Measurements from ENCODE around the gene TNFSF15. TPM values are rescaled to one million over a fixed set of nuclear protein-coding genes. Genes with fewer than 3 reads are reported as not detected.
"Not testable (repeated sequence)": the region's sequence is repeated elsewhere in the genome, so short reads cannot be mapped to it uniquely, and the experiment has no call there.

The TNFSF15 gene
- total RNA-seq, 1 donor from 2014 or later: 5.2 TPM

- intact Hi-C loops (cut with DNase I): no loop called here
- no peaks in the 10 kb centered on the region for H3K27me3 ChIP-seq (ENCODE audit: low read depth)
- no peak overlapping the region for H3K4me3 ChIP-seq
- no peak overlapping the region for H3K27ac ChIP-seq
- no peaks in the 10 kb centered on the region for H3K9me3 ChIP-seq
- peaks cover 14% of the 10 kb centered on the region for H3K4me1 ChIP-seq
- ATAC-seq: peak; percentile 97 to 98
- peak; percentile 85 for TF ChIP-seq CTCF (IDR thresholded peaks at IDR 0.05)
- no peaks in the 10 kb centered on the region for H3K36me3 ChIP-seq
- DNase-seq: peak; percentile 70
Measured at GRCh38 chr9:114738581-114739316, 67.1 kb downstream of the TNFSF15 start.

GRCh38 chr9:114737847-114738246, 68.0 kb downstream of the TNFSF15 start:
- TF ChIP-seq CTCF (IDR thresholded peaks at IDR 0.05): no peak
- Histone ChIP-seq H3K36me3 (no peaks in the 10 kb centered on the region), H3K27ac (no peak overlapping the region), H3K4me1 (peaks cover 14% of the 10 kb centered on the region), H3K4me3 (no peak overlapping the region), H3K9me3 (no peaks in the 10 kb centered on the region), H3K27me3 (ENCODE audit: low read depth) (no peaks in the 10 kb centered on the region)
- no peak for ATAC-seq
- intact Hi-C loops (cut with DNase I): no loop called here
- DNase-seq: no peak

GRCh38 chr9:114737118-114737517, 68.7 kb downstream of the TNFSF15 start:
- Histone ChIP-seq H3K27ac (no peak overlapping the region), H3K9me3 (no peaks in the 10 kb centered on the region), H3K4me1 (peaks cover 14% of the 10 kb centered on the region), H3K27me3 (ENCODE audit: low read depth) (no peaks in the 10 kb centered on the region), H3K4me3 (no peak overlapping the region), H3K36me3 (no peaks in the 10 kb centered on the region)
- DNase-seq (no peak), ATAC-seq (no peak)
- no peak for TF ChIP-seq CTCF (IDR thresholded peaks at IDR 0.05)
- intact Hi-C loops (cut with DNase I): no loop called here

- no peak for DNase-seq
- intact Hi-C loops (cut with DNase I): no loop called here
- no peak for ATAC-seq
Measured at GRCh38 chr9:114735704-114736103, 70.1 kb downstream of the TNFSF15 start.

GRCh38 chr9:114735139-114735538, 70.7 kb downstream of the TNFSF15 start:
- ATAC-seq; H3K9me3 ChIP-seq; H3K27me3 ChIP-seq (ENCODE audit: low read depth); H3K36me3 ChIP-seq; DNase-seq; intact Hi-C loops (cut with DNase I); H3K4me3 ChIP-seq; H3K27ac ChIP-seq: not testable (repeated sequence)
- peaks cover 14% of the 10 kb centered on the region for H3K4me1 ChIP-seq

More at GRCh38 chr9:114735704-114736103, 70.1 kb downstream of the TNFSF15 start:
- H3K36me3 ChIP-seq: no peaks in the 10 kb centered on the region
- peaks cover 14% of the 10 kb centered on the region for H3K4me1 ChIP-seq
- no peak overlapping the region for H3K27ac ChIP-seq
- H3K4me3 ChIP-seq: no peak overlapping the region
- H3K27me3 ChIP-seq (ENCODE audit: low read depth): no peaks in the 10 kb centered on the region
- no peak for TF ChIP-seq CTCF (IDR thresholded peaks at IDR 0.05)
- H3K9me3 ChIP-seq: no peaks in the 10 kb centered on the region

Other genes starting within 250 kb of the TNFSF15 start
- 104 TPM for gene ATP6V1G1, start 218.3 kb downstream of the TNFSF15 start, total RNA-seq
- gene TMEM268, start 194.7 kb downstream of the TNFSF15 start, total RNA-seq: 19.7 TPM
- gene TEX53, start 148.2 kb downstream of the TNFSF15 start, total RNA-seq: not detected
- not detected for gene TEX48, start 123.8 kb downstream of the TNFSF15 start, total RNA-seq
- 3.5 TPM for gene TNFSF8, start 124.6 kb upstream of the TNFSF15 start, total RNA-seq